HT-29 (cell line): Measurements from ENCODE around the gene MYO9A. TPM values are rescaled to one million over a fixed set of nuclear protein-coding genes. Genes with fewer than 3 reads are reported as not detected.

Source experiments
- DNase-seq: peaks from one replicate; pipeline ENCODE4 v3.0.0-alpha.2; 2015; ENCODE audit warnings: low spot score
- total RNA-seq: library from RNA; depleted of rRNA; stranded (reverse); fragments of >200 nt; shearing (Covaris generic); gene quantifications from 2 replicates; pipeline ENCODE4 v1.2.3, GENCODE V29; 2014

MYO9A gene
- total RNA-seq, 1 experiment from 2014 or later = 7.2 TPM

DNA sequence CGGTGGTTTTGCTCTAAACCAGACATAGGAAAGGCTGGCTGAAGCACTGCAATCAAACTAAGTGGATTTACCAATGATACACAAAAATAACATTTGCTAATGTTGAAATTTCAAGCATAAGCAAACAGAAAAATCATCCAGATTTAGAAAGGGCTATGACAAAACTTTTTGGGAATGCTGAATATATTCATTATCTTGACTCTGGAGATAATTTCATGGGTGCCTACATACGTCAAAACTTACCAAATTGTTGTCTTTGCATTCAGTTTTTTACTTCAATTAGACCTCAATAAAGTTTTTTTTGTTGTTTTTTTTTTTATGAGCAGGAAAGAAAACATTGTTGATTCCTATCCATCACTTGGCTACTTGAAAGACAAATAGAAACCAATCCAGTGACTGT, 166.8 kb downstream of the MYO9A start:
- no peak for DNase-seq

DNA sequence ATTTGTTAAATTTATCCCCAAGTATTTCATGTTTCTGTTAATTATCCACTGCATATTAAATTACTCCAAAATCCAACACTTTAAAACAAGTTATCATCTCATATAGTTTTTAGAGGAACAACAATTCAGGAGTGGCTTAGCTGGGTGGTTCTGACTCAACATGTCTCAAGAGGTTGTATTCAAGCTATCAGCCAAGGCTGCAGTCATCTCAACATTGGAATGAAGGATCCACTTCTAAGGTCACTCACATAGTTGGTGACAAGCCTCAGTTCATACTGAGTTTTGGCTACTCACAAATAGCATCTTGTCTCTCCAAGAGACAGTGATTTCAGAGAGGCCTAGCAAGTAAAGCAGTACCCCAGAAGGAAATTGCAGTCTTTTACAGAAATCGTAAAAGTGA, 172.9 kb downstream of the MYO9A start:
- DNase-seq = no peak

DNA sequence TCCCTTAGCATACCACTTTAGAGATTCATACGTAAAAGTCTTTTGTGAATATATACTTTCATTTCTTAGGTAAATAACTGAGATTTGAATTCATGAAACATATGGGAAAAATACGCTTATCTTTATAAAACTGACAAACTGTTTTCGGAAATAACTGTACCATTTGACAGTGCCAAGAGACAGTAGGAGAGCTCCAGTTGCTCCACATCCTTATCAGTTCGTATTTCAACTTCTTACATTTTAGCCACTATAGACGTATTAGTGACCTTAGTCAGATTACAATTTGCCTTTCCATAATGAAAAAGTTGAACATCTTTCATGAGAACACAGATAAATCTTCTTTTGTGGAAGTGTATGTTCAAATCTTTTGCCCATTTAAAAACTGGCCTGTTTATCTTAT, 174.1 kb downstream of the MYO9A start:
- DNase-seq = no peak

DNA sequence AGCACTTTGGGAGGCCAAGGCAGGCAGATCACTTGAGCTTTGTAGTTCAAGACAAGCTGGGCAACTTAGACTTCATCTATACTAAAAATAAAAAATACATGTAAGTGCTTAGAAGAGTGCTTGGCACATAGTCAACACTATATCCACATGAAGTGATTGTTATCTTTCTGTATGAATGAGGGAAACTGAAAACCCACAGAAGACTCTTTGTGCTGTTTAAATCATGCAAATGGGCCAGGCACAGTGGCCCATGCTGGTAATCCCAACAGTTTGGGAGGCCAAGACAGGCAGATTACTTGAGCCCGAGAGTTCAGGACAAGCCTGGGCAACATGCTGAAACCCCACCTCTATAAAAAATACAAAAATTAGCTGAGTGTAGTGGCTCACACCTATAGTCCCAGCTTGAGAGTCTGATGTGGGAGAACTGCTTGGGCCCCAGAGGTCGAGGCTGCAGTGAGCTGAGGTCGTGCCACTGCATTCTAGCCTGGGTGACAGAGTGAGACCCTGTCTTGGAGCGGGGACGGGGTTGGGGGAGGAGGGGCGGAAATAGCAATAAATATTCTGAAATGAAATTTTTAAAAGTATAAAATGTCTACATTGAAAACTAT, 177.9 kb downstream of the MYO9A start:
- DNase-seq = no peak

DNA sequence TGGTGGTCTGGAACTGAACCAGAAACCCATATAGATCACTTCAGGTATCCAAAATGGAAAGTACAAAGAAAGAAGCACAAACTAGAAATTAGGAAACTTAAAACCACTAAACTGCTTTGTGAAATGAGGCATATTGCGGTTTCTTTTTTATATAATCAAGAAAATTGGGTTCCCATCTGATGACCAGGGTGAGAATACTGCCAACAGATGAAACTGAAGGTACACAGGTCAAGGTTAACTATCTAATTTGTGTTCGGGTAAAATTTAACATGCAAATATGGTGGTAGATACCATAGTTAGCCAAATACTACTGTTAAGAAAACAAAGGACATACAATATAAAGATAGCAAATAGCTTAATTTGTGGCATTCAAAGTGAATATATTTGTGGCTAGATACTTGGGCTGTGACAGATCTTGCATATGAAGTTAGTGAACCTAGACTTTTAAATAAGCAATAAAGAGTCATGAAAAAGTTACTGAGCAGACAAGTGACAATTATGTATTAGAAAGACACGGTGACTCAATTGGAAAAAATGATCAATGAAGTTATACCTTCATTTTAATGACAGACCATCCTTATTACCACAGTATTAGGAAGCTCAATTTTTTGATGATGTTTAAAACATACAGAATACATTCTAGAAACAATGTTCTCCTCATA, 180.2 kb downstream of the MYO9A start:
- no peak for DNase-seq

DNA sequence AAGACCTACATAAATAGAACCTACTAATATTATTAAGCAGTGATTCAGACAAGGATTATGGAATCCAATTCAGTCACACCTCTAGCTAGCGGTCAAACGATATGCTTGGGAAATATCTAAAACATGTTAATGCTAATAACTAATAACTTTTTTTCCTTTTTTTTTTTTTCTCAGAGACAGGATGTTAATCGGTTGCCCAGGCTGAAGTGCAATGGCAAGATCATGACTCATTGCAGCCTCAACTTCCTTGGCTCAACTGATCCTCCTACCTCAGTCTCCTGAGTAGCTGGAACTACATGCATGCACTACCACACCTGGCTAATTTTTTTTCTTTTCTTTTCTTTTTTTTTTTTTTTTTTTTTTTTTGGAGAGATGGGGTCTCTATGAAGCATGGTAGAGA, 183.5 kb downstream of the MYO9A start:
- no peak for DNase-seq

DNA sequence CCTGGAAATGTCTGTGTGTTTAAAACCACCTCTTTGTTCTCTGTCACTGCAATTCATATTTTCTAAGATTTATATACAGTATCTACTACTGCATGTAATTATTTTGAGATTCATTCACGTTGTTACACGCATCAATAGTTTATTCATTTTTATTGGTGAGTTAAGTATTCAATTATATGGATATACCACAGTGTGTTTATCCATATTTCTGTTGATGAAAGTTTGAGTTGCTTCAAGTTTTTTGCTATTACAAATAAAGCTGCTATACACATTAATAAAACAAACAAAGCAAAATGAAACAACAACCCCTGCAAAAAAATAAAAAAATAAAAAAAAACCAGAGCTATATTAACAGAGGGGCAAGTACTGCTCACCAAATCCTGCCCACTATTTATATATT, 185.3 kb downstream of the MYO9A start:
- DNase-seq = no peak

DNA sequence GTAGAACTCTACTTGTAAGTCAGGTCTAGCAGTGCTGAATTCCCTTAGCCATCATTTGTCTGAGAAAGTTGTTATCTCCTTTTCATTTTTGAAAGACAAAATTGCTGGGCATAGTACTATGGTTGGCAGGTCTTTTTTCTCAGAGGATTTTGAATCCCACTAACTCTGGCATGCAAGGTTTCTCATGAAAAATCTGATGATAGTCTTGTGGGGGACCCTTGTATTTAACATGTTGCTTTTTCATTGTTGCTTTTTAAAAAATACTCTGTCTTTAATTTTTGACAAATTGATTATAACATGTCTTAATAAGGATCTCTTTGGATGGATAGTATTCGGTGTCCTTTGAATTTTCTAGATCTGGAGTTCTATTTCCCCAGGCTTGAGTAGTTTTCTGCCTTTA, 186.7 kb downstream of the MYO9A start:
- no peak for DNase-seq

DNA sequence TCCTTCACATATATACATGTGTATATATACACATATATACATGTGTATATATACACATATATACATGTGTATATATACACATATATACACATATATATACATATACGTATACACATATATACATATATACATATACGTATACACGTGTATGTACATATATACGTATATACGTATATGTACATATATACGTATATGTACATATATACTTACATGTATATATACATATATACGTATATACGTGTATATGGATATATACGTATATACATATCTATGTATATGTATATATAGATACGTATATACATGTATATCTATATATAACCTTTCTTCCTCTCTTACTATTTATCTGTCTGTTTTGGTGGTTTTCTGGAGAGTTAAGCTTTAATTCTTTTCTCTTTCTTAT, 192.8 kb downstream of the MYO9A start:
- no peak for DNase-seq

DNA sequence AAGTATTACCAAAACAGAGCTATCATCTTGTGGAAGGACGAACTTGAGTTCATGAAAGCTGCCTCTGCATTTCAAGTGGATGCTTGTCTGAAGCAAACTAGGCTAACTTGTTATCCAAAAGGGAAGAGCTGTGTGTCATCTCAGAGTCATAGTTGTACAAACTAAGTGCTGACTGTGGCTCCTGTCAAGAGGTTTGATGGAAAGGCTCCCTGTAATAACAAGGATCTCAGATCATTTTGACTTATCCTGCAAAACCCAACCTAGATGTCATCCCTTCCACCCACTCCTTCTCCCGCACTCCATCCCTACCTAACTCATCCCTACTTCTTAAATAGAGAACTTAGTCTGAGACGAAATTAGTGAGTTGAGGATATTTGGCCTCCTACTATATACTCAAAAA, 196.8 kb downstream of the MYO9A start:
- DNase-seq = no peak

DNA sequence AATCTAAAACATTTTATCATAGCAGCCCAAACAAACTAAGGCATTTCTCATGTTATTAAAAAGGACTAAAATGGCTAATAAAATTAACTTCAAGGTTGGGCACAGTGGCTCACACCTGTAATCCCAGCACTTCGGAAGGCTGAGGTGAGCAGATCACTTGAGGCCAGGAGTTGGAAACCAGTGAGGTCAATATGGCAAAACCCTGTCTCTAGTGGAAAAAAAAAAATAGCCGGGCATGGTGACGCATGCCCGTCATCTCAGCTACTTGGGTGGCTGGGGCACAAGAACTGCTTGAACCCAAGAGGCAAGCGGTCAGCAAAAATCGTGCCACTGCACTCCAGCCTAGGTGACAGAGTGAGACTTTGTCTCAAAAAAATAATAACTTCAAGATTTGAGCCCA, 197.4 kb downstream of the MYO9A start:
- no peak for DNase-seq

DNA sequence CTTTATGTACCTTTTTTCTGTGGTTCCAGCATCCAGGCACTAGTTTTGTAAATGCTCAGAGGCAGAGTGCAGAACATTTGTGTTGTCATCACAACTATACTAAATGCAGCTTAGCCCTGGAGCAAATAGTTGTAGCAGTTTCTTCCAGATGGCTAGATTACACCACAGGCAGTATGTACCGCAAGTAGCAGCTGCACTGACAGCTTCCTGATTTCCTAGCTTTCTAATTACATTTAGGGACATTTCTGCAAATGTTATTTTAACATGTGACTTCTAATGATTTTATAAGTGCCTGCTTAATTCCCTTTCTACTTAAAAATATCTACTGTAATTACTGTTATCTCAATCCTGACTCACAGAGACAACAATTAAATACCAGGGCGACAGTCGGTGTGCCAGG, 201.1 kb downstream of the MYO9A start:
- no peak for DNase-seq

DNA sequence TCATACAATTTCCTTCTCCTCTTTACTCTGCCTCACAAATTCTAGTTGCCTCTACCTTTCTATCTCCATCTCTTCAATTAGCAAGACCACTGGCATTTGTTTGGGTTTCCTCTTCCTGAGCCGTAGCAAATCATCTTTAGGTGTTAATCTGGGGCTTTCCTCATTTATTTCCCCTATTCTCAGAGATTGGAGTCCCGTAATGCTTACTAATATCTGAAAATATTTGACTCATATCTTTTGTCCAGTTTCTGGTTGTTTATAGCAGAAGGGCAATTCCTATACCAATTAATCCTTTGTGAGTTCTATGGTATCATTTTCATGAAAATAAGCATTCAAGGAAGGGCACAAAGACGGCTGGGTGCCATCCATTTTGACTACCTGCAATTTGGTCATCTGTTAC, 203.9 kb downstream of the MYO9A start:
- DNase-seq = no peak

DNA sequence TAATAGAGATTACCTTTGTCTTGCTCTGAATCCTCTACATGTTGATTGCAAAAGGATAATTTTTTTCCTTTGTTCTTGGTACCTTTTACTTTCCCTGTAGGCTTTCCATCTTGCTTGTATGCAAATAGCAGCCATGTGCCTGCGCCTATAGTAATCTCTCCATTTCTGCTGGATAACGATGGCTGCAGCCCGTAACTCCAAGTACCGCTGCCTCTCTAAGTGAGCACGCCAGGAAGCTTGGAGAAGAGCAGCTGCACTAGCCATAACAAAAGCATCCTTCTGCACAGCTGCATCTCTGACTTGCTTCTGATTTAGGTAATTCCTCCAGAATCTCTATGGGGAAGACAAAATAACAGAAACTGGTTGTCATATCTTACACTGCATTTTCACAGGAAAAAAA, 218.3 kb downstream of the MYO9A start:
- no peak for DNase-seq

DNA sequence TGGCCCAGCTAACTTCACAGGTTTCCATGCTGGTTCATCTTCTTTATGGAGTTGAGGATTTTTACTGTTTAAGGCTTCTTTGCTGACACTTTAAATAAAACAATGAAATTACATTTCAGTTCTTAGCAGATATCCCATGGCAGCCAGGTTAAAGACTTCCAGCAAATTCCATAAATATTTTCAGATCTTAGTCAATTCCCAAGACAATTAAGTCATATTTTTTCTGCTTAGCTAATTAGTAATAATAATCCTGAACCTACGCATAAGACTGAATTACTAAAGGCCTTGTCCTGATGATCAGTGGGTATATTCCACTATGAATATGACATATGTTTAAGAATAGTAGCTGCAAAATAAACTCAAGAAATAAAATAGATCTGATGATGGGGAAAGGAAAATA, 224.3 kb downstream of the MYO9A start:
- no peak for DNase-seq

DNA sequence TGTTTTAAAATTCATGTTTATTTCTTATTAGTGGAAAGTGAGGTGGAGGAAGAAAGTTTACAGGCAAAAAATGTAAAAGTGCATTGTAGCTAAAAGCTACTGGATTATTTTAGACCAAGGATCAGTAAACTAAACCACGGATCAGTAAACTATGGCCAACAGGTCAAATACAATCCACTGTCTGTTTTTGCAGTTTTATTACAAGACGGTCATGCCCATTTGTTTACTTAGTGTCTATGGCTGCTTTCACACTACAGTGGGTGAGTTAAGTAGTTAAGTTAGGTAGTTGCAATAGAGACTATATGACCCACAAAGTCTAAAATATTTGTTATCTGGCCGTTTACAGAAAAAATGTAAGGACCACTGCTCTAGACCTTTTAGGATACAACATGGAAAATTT, 225.6 kb downstream of the MYO9A start:
- DNase-seq = peak; percentile 23

DNA sequence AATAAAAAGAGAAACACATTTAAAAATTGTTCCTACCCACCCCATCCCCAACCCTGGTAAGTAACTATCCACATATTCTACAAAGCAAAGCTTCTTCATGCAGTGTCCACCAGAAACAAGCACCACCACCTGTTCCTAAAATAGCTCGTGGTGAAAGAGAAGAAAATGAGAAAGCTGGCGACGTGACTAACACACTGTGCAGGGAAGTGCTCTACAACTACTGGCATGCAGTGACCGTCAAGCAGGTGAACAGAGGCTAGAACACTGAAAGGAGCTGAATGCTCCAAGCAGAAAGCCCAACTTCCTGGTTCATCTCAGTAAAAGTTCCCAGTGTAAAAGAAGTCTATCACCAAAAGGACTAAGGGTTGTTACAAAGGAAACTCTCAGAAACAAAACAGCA, 226.9 kb downstream of the MYO9A start:
- DNase-seq = no peak

DNA sequence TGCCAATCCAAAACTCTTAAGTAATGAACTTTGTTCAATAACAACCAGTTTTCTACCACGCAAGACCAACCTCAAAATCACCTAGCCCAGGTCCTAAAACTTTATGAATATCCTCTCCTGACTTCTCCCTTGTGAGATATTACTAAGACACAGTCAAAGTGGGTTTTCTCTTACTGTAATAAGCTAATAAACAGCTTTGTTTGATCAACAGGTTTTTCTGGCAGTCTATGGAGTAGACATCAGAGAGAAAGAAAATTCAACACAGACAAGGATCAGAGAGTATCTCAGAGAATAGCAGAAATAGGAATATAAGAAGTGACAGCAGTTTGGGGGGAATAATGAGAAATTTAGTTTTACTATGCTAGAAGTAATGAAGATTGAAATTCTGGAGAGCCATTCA, 228.0 kb downstream of the MYO9A start:
- no peak for DNase-seq

DNA sequence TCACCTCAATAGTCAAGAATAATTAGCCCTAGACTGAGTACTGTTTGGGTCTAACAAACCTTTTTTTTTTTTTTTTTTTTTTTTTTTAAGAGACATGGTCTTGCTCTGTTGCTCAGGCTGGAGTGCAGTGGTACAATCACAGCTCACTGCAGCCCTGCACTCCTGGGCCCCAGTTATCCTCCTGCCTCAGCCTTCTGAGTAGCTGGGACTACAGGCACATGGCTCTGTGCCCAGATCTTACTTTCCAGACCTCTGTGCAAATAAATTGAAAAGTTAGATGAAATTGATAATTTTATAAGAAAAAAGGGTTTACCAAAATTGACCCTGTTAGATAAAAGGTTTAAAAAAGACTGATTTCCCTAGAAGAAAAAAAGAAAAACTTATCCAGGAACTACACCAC, 228.6 kb downstream of the MYO9A start:
- DNase-seq = no peak

DNA sequence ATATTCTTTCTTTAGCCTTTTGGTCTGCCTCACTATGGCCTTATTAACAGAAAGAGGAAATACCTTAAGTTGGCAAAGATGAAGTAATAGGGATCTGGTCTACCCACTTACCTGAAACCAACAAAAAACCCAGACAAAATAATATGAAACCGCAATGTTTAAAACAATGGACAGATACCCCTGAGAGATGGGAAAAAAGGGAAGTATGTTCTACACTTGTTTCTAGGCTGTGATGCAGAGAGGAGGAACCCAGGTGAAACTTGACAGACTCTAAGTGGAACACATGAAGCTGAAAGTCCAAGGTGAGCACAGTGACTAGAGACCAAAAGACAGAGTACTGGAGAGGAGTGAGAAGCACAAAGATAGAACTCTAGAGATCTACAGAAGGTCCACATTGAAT, 229.2 kb downstream of the MYO9A start:
- no peak for DNase-seq

DNA sequence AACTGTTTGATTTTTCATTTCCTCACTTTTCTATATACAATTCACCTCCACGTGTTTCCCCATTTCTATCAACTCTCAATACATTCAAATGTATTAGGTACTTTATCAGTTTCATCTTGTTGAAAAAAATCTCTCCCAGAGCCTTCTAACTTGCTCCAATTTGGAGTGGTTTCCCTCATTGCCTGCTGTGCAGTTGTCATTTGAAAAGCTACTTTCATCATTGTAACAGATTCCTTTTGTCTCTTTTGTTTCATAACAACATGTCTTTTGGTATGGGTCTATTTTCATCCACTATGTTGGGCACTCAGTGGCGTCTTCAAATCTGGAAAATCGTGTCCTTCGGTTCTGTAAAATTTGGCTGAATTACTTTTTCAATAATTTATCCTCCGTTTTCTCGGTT, 232.6 kb downstream of the MYO9A start:
- DNase-seq = no peak

DNA sequence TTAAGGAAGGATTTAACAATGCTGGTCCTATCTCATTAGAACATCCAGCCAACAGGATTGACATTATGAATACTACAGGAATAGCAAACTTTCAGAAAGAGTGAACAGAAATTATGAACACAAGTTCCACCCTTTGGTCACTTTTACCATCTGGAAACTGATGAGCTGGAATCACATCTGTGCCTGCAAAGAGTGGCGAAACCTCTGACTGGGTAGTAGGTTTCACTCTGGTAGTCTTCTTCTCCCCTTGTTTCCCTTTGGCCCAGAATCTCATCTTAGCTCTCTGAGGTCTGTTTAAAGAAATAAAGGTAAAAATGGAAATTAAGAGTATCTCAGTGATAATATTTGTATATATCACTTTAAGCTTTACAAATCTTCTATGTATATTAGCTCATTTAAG, 234.5 kb downstream of the MYO9A start:
- DNase-seq = no peak

DNA sequence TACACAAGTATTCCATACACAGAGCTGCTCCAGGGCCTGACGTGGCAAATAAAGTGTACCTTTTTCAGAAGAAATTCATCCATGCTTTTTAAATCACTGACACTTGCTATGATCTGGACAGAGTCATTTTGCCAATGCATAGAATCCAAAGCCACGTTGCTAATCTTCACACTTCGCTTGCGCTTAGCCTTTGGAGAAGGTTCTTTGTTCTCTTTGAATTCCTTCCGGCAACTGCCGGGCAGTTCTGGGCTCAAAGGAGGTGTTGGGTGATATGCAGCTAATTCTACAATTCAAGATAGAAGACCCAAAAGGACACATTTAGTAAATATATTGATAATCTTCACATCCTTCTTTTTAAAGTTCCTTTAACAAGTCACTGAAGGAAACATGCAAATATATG, 237.7 kb downstream of the MYO9A start:
- DNase-seq = no peak

DNA sequence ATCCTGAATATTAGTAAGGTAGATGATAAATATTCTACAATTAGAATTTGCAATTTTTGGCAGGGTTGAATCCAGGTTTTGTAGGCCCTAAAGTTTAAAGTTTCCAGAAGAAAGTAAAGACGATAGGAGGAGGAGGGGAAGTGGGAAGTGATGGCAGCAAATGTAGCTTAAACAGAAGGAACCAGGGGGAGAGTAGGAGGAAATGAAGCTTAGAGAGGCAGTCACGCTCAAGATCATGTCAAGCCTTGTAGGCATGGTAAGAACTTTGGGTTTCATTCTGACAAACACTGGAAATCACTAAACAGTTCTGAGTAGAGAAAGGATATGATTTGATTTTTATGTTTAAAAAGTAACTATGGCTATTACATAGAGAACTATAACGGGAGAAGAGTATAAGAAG, 243.7 kb downstream of the MYO9A start:
- DNase-seq = no peak
